Neural cell (in vitro differentiated cells): ENCODE measurements around the gene NPAS3. TPM values are rescaled to one million over a fixed set of nuclear protein-coding genes. Genes with fewer than 3 reads are reported as not detected.

Source experiments
- H2AFZ ChIP-seq: fragments of 200-600, 300-800 bp; sonication (generic), shearing (Covaris generic); 2 replicates; pipeline ENCODE4 v1.6.0; 2014; ENCODE audit warnings: low read depth, mild to moderate bottlenecking, antibody characterized with exemption, low read length, moderate library complexity
- H3F3A ChIP-seq: fragments of 200-600 bp; shearing (Covaris generic); 2 replicates; pipeline ENCODE4 v1.6.1; 2016; ENCODE audit warnings: mild to moderate bottlenecking, moderate library complexity, mixed read lengths, antibody characterized with exemption, low read length; ENCODE audit not compliant: insufficient read depth, poor library complexity, severe bottlenecking
- H3K27ac ChIP-seq: fragments of 200-600, 300-800 bp; sonication (generic), shearing (Covaris generic); 2 replicates; pipeline ENCODE4 v1.5.1; 2014; ENCODE audit warnings: mild to moderate bottlenecking, low read length, moderate library complexity
- H3K27me3 ChIP-seq: fragments of 300-800, 200-600 bp; sonication (generic), shearing (Covaris generic); 2 replicates; pipeline ENCODE4 v1.6.0; 2014; ENCODE audit warnings: mild to moderate bottlenecking, low read depth, low read length, moderate library complexity; ENCODE audit not compliant: insufficient read depth
- H3K36me3 ChIP-seq: fragments of 300-800, 200-600 bp; sonication (generic), shearing (Covaris generic); 2 replicates; pipeline ENCODE4 v1.5.1; 2014; ENCODE audit warnings: mild to moderate bottlenecking, antibody characterized with exemption, low read length, moderate library complexity; ENCODE audit not compliant: insufficient read depth
- H3K4me2 ChIP-seq: fragments of 300-800, 200-600 bp; sonication (generic), shearing (Covaris generic); 2 replicates; pipeline ENCODE4 v1.6.0; 2014; ENCODE audit warnings: mild to moderate bottlenecking, low read length
- H3K4me3 ChIP-seq: fragments of 300-800, 200-600 bp; sonication (generic), shearing (Covaris generic); 2 replicates; pipeline ENCODE4 v1.5.1; 2014; ENCODE audit warnings: mild to moderate bottlenecking, low read length, moderate library complexity
- H3K79me2 ChIP-seq: fragments of 200-600 bp; shearing (Covaris generic); replicated peaks from 2 replicates; pipeline ENCODE4 v1.6.0; 2014; ENCODE audit warnings: mild to moderate bottlenecking, low read length, moderate library complexity; ENCODE audit not compliant: insufficient read depth
- H3K9ac ChIP-seq: fragments of 300-800, 200-600 bp; sonication (generic), shearing (Covaris generic); 2 replicates; pipeline ENCODE4 v1.6.1; 2016; ENCODE audit warnings: mild to moderate bottlenecking, low read length, mixed read lengths
- H3K9me2 ChIP-seq: fragments of 200-600 bp; shearing (Covaris generic); 2 replicates; pipeline ENCODE4 v1.6.1; 2016; ENCODE audit warnings: mild to moderate bottlenecking, low read length, mixed read lengths; ENCODE audit not compliant: insufficient read depth
- H3K9me3 ChIP-seq: fragments of 200-600, 300-800 bp; sonication (generic), shearing (Covaris generic); 2 replicates; pipeline ENCODE4 v1.6.1; 2016; ENCODE audit warnings: mild to moderate bottlenecking, mixed run types, low read length, moderate library complexity, mixed read lengths
- H4K20me1 ChIP-seq: fragments of 200-600 bp; shearing (Covaris generic); 2 replicates; pipeline ENCODE4 v1.6.1; 2016; ENCODE audit warnings: mild to moderate bottlenecking, mixed run types; ENCODE audit not compliant: insufficient read depth
- CTCF ChIP-seq: fragments of 450-650 bp; IDR thresholded peaks from 2 replicates; pipeline ENCODE4 v1.5.1; 2014; ENCODE audit warnings: antibody characterized with exemption, mild to moderate bottlenecking, moderate library complexity; ENCODE audit not compliant: poor library complexity, severe bottlenecking
- EP300 ChIP-seq: fragments of 450-650 bp; conservative IDR thresholded peaks from 2 replicates; pipeline ENCODE4 v1.6.1; 2014; ENCODE audit warnings: antibody characterized with exemption, mild to moderate bottlenecking, moderate library complexity; ENCODE audit not compliant: poor library complexity, severe bottlenecking
- EZH2 ChIP-seq: fragments of 200-600, 300-800 bp; shearing (Covaris generic), sonication (generic); IDR thresholded peaks from 2 replicates; pipeline ENCODE4 v1.6.1; 2014; ENCODE audit warnings: antibody characterized with exemption, low read length, borderline replicate concordance, mild to moderate bottlenecking; ENCODE audit not compliant: insufficient read depth, poor library complexity, severe bottlenecking
- MXI1 ChIP-seq: fragments of 450-650 bp; conservative IDR thresholded peaks from 2 replicates; pipeline ENCODE4 v1.6.1; 2014; ENCODE audit warnings: antibody characterized with exemption, mild to moderate bottlenecking; ENCODE audit not compliant: poor library complexity, severe bottlenecking
- POLR2AphosphoS5 ChIP-seq: IDR thresholded peaks from 2 replicates; pipeline ENCODE4 v1.6.1; 2012
- RAD21 ChIP-seq: fragments of 450-650 bp; conservative IDR thresholded peaks from 2 replicates; pipeline ENCODE4 v1.6.1; 2014; ENCODE audit warnings: antibody characterized with exemption, mild to moderate bottlenecking, moderate library complexity
- REST ChIP-seq: IDR thresholded peaks from 2 replicates; pipeline ENCODE4 v1.6.1; 2012; ENCODE audit warnings: borderline replicate concordance
- SMC3 ChIP-seq: fragments of 450-650 bp; conservative IDR thresholded peaks from 2 replicates; pipeline ENCODE4 v1.6.1; 2014; ENCODE audit warnings: antibody characterized with exemption, mild to moderate bottlenecking, moderate library complexity; ENCODE audit not compliant: poor library complexity
- TAF1 ChIP-seq: IDR thresholded peaks from 2 replicates; pipeline ENCODE4 v1.6.1; 2012; ENCODE audit warnings: low read depth
- polyA plus RNA-seq: library from polyadenylated mRNA; depleted of rRNA; stranded (reverse); fragments of >200 nt; gene quantifications from 2 replicates; pipeline ENCODE4 v1.2.3, GENCODE V29; 2014

Gene NPAS3
- polyA plus RNA-seq, 1 donor from 2014 or later, result 1.3 TPM

GRCh38 chr14:33833706-33834465 is 895.2 kb downstream of the NPAS3 start:
- TF ChIP-seq SMC3 (no peak), EZH2 (no peak), POLR2AphosphoS5 (no peak), REST (no peak), TAF1 (no peak), CTCF (no peak), EP300 (no peak), RAD21 (no peak), MXI1 (no peak)
- H3K36me3 ChIP-seq, result no peaks in the 10 kb centered on the region
- no peaks in the 10 kb centered on the region for H3K9me3 ChIP-seq
- H3K9me2 ChIP-seq, result no peaks in the 10 kb centered on the region
- no peak overlapping the region for H3K9ac ChIP-seq
- H3K4me3 ChIP-seq, result no peak overlapping the region
- H3K27ac ChIP-seq, result no peak overlapping the region
- no peak overlapping the region for H3K4me2 ChIP-seq
- H3K27me3 ChIP-seq, result no peaks in the 10 kb centered on the region
- no peaks in the 10 kb centered on the region for H3F3A ChIP-seq
- H3K79me2 ChIP-seq, result no peaks in the 10 kb centered on the region
- no peaks in the 10 kb centered on the region for H4K20me1 ChIP-seq
- no peak overlapping the region for H2AFZ ChIP-seq

- H3K9me2 ChIP-seq, result no peaks in the 10 kb centered on the region
- no peaks in the 10 kb centered on the region for H3K79me2 ChIP-seq
- no peaks in the 10 kb centered on the region for H3K36me3 ChIP-seq
- H3K9me3 ChIP-seq, result no peaks in the 10 kb centered on the region
- no peak overlapping the region for H2AFZ ChIP-seq
- no peak overlapping the region for H3K9ac ChIP-seq
- TF ChIP-seq MXI1 (no peak), EP300 (no peak), CTCF (no peak), REST (no peak), SMC3 (no peak), RAD21 (no peak), TAF1 (no peak), POLR2AphosphoS5 (no peak), EZH2 (no peak)
- no peaks in the 10 kb centered on the region for H3K27me3 ChIP-seq
- H3K27ac ChIP-seq, result no peak overlapping the region
- no peak overlapping the region for H3K4me3 ChIP-seq
- no peaks in the 10 kb centered on the region for H3F3A ChIP-seq
- no peaks in the 10 kb centered on the region for H4K20me1 ChIP-seq
- no peak overlapping the region for H3K4me2 ChIP-seq
Observed at GRCh38 chr14:33834466-33835260, 896.0 kb downstream of the NPAS3 start.
